Measurements from ENCODE around the gene NINL. TPM values are rescaled to one million over a fixed set of nuclear protein-coding genes. Genes with fewer than 3 reads are reported as not detected.
"Not testable (repeated sequence)": the region's sequence is repeated elsewhere in the genome, so short reads cannot be mapped to it uniquely, and the experiment has no call there.

NINL gene
- total and polyA plus RNA-seq, 7 donors, result 2.4 to 19.9 (median 9.6) TPM

DNA sequence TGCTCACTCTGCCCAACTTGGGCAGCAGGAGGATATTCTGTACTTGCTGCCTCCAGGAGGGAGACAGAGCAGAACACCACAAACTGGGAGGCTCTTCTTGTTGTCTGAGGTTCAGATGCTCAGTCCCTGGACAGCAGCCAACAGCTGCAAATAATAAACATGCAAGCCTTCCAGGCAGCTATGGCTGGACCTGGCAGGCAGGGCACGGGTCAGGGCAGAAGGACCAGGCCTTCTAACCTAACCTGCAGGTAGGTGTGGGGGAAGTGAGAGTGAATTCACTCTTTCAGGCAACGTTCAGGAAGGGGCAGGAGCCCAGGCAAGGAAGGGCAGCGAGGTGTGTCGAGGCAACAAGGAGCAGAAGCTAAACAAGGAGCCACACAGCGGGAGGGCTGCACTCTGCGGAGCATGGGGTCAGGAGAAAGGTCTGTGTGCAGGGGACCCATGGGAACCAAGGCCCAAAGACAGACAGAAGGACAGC, 31.5 kb downstream of the NINL start:
- WGBS, 2 donors, result 56 to 68% methylated on average over 6 of the region's 6 CpGs
- H3K36me3 ChIP-seq, result no peaks in the 10 kb centered on the region
- TF ChIP-seq POLR2AphosphoS5 (IDR thresholded peaks at IDR 0.05) (peak in 3 of 4 donors; percentile 24 to 41 (median 27)), POLR2A (IDR thresholded peaks at IDR 0.05) (no peak)
- H3K4me3 ChIP-seq, result no peak overlapping the region
- no peaks in the 10 kb centered on the region for H3K9me3 ChIP-seq
- no peaks in the 10 kb centered on the region for H3K27me3 ChIP-seq
- DNase-seq, result peak; percentile 75
- intact Hi-C loops (cut with DNase I), result loop anchor here (5.0 kb wide), 1 partner anchor 68 kb away; the partner anchor contains the start of gene NANP
- H3K4me1 ChIP-seq, result peaks cover 0 to 54% (median 52%) of the 10 kb centered on the region in 4 donors
- H3K27ac ChIP-seq, result peak overlapping the region in 3 of 4 donors; percentile 60 to 72 (median 63)

DNA sequence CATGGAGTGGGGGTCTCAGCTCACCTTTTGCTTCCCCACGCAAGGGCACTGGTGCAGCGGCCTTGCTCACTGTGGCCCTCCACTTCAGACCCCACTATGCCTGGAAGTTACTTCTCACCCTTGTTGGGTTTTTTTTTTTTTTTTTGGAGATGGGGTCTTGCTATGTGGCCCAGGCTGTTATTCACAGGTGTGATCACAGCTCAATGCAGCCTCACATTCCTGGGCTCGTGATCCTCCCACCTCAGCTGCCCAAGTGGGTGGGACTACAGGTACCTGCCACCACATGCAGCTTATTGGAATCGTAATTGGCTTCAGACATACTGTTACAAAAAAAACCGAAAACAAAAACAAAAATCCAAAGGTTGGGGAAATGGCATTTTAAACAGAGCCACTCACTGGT, 32.4 kb downstream of the NINL start:
- no peak for DNase-seq
- no peaks in the 10 kb centered on the region for H3K36me3 ChIP-seq
- H3K4me1 ChIP-seq, result peaks cover 0 to 59% (median 53%) of the 10 kb centered on the region in 4 donors
- H3K4me3 ChIP-seq, result no peak overlapping the region
- no peaks in the 10 kb centered on the region for H3K27me3 ChIP-seq
- H3K9me3 ChIP-seq, result no peaks in the 10 kb centered on the region
- peak overlapping the region in 3 of 4 donors; percentile 60 to 72 (median 63) for H3K27ac ChIP-seq
- WGBS, 2 donors, result 94 to 96% methylated on average over 5 of the region's 5 CpGs
- TF ChIP-seq POLR2AphosphoS5 (IDR thresholded peaks at IDR 0.05) (no peak), POLR2A (IDR thresholded peaks at IDR 0.05) (no peak), EP300 (IDR thresholded peaks at IDR 0.05) (no peak)
- TF ChIP-seq, protein P1, sequence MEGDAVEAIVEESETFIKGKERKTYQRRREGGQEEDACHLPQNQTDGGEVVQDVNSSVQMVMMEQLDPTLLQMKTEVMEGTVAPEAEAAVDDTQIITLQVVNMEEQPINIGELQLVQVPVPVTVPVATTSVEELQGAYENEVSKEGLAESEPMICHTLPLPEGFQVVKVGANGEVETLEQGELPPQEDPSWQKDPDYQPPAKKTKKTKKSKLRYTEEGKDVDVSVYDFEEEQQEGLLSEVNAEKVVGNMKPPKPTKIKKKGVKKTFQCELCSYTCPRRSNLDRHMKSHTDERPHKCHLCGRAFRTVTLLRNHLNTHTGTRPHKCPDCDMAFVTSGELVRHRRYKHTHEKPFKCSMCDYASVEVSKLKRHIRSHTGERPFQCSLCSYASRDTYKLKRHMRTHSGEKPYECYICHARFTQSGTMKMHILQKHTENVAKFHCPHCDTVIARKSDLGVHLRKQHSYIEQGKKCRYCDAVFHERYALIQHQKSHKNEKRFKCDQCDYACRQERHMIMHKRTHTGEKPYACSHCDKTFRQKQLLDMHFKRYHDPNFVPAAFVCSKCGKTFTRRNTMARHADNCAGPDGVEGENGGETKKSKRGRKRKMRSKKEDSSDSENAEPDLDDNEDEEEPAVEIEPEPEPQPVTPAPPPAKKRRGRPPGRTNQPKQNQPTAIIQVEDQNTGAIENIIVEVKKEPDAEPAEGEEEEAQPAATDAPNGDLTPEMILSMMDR (IDR thresholded peaks at IDR 0.05), result no peak
- intact Hi-C loops (cut with DNase I), result loop anchor here (5.0 kb wide), 1 partner anchor 69 kb away; the partner anchor contains the start of gene NANP

DNA sequence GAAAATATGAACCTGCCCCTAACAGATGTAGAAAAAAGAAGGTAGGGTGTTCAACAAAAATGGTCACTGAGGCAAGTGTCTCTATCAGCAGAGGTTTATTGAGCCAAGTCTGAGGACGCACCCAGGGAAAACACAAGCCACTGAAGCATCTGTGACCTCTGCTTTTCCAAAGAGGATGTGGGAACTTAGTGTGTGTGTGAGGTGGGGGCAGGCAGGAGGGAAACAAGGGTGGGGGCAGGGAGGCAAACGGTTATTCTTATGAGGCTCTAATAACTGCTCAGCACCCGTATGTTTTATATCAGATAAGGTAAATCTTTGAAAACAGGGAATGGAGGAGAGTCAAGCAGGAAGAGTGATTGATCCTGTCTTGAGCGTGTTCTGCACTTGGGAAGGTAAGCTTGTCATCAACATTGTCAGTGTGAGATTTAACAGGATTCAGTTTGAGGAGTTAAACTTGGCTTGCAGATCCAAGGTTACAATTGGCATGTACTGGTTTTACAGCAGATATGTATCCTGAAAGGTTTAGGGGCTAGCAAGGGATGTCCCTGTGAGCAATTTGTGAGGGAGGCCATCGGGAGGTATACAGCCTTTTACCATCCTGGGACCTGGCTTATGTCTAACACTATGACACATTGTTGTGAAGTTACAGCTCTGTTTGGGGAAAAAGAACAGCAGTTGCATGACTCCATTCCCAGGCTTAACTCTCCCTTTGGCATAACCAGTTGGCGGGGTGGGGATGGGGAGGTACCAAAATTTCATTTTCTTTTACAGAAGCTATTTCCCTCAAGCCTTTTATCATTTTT, 33.7 kb downstream of the NINL start:
- intact Hi-C loops (cut with DNase I), result loop anchor here (5.0 kb wide), 1 partner anchor 71 kb away; the partner anchor contains the start of gene NANP
- no peaks in the 10 kb centered on the region for H3K27me3 ChIP-seq
- no peak for DNase-seq
- 69 to 75% methylated on average over 6 of the region's 6 CpGs for WGBS, 2 donors
- H3K4me3 ChIP-seq, result no peak overlapping the region
- TF ChIP-seq POLR2AphosphoS5 (IDR thresholded peaks at IDR 0.05), result peak; percentile 48 to 83 (median 69)
- no peak for TF ChIP-seq POLR2A (IDR thresholded peaks at IDR 0.05)
- TF ChIP-seq, protein P1 (IDR thresholded peaks at IDR 0.05), result no peak
- TF ChIP-seq EP300 (IDR thresholded peaks at IDR 0.05), result no peak
- H3K27ac ChIP-seq, result peak overlapping the region in 3 of 4 donors; percentile 60 to 72 (median 63)
- H3K9me3 ChIP-seq, result no peaks in the 10 kb centered on the region
- peaks cover 0 to 59% (median 53%) of the 10 kb centered on the region in 4 donors for H3K4me1 ChIP-seq
- H3K36me3 ChIP-seq, result no peaks in the 10 kb centered on the region

DNA sequence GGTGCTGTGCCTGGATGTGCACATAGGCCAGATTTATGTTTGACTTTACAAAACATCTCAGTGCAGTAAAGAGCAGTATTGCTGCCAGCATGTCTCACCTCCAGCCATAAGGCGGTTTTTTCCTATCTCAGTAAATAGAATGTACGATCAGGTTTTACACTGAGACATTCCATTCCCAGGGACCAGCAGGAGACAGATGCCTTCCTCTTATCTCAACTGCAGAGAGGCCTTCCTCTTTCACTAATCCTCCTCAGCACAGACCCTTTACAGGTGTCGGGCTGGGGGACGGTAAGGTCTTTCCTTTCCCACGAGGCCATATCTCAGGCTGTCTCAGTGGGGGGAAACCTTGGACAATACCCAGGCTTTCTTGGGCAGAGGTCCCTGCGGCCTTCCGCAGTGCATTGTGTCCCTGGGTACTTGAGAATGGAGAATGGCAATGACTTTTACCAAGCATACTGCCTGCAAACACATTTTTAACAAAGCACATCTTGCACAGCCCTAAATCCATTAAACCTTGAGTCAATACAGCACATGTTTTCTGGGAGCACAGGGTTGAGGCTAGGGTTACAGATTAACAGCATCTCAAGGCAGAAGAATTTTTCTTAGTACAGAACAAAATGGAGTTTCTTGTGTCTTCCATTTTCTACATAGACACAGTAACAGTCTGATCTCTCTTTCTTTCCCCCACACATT, 34.5 kb downstream of the NINL start:
- not testable (repeated sequence) for H3K36me3 ChIP-seq, H3K27me3 ChIP-seq, DNase-seq, H3K9me3 ChIP-seq, H3K4me3 ChIP-seq
- Histone ChIP-seq H3K27ac (peak overlapping the region in 3 of 4 donors; percentile 60 to 72 (median 63)), H3K4me1 (peaks cover 0 to 59% (median 54%) of the 10 kb centered on the region in 4 donors)
- intact Hi-C loops (cut with DNase I), result loop anchor here (5.0 kb wide), 1 partner anchor 72 kb away; the partner anchor contains the start of gene NANP
- WGBS, 2 donors, result 46 to 75% methylated on average over 7 of the region's 7 CpGs

DNA sequence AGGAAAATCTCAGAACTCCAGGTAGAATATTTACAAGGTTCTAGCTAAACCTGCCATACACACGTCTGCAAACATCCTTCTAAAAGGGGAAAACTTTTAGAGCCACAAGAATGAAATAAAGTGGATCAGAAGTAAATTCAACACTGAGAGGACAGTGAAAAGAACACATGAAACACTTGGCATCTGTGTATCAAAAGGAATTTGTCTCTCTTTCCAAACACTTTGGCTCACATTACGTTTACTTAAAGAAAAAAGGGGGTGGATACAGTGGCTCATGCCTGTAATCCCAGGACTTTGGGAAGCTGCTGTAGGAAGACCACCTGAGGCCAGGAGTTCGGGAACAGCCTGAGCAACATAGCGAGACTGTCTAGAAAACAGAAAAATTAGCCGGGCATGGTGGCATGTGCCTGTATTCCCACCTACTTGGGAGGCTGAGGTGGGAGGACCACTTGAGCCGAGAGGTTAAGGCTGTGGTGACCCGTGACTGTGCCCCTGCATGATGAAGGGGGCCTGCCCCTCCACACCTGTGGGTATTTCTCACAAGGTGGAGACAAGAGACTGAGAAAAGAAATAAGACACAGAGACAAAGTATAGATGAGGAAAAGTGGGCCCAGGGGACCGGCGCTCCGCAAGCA, 35.4 kb downstream of the NINL start:
- Histone ChIP-seq H3K36me3 (no peaks in the 10 kb centered on the region), H3K9me3 (no peaks in the 10 kb centered on the region), H3K4me1 (peaks cover 0 to 64% (median 55%) of the 10 kb centered on the region in 4 donors), H3K27me3 (no peaks in the 10 kb centered on the region), H3K27ac (peak overlapping the region in 3 of 4 donors; percentile 60 to 72 (median 63)), H3K4me3 (no peak overlapping the region)
- DNase-seq, result no peak
- intact Hi-C loops (cut with DNase I), result loop anchor here (5.0 to 10.0 kb wide), 2 partner anchors 72 to 145 kb away; partner anchors contain the start of genes NANP and ZNF337
- TF ChIP-seq, protein P1 (IDR thresholded peaks at IDR 0.05), result no peak
- TF ChIP-seq POLR2A (IDR thresholded peaks at IDR 0.05) (no peak), EP300 (IDR thresholded peaks at IDR 0.05) (no peak), POLR2AphosphoS5 (IDR thresholded peaks at IDR 0.05) (no peak)
- 80 to 83% methylated on average over 10 of the region's 10 CpGs for WGBS, 2 donors
